NCI-H1436 (cell line): ENCODE data around the gene SLAMF7.

ENCODE experiments used
- DNase-seq: peaks from one replicate; lab custom pipeline; 2025; lab: John Stamatoyannopoulos, UW

The SLAMF7 gene

DNA sequence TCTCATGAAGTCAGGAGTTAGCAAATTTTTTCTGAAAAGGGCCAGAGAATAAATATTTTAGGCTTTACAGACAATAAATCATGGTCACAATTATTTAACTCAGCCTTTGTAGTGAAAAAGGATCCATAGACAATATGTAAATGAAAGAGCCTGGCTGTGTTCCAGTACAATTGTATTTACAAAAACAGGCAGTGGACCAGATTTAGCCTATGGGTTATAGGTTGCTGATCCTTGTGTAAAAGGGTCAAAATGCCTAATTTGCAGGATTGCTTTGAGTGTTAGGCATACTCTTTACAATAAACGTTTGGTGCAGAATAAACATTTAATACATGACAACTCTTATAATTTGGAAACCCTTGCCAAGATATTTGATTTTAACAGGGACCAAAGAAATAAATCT lies 6.5 kb downstream of the SLAMF7 start:
- DNase-seq, result no peak

DNA sequence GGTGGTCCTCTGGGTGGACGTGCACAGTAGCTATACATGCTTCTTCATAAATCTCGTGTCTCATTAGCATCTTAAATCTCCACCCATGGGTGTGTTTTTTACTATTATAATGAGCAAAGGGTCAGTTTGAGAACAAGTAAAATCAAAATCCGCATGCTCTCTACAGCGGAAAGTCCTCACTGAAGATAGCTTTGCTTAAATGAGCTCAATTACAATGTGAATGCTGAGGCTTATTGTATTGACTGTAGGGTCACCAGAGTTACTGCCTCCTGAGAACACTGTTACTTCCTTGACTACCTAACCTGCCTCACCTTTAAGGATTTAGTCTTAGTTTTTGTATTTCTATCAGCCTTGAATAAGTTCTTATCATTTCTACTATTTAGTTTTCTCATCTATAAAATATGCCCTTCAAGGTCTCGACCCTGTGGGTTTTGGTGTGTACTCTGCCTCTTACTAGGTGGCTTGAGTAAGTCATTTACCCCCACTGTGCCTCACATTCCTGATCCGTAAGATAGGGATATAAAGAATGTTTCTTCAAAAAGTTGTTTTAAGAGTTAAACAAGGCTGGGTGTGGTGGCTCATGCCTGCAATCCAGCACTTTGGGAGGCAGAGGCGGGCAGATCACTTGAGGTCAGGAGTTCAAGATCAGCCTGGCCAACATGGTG lies 7.9 kb downstream of the SLAMF7 start:
- no peak for DNase-seq

DNA sequence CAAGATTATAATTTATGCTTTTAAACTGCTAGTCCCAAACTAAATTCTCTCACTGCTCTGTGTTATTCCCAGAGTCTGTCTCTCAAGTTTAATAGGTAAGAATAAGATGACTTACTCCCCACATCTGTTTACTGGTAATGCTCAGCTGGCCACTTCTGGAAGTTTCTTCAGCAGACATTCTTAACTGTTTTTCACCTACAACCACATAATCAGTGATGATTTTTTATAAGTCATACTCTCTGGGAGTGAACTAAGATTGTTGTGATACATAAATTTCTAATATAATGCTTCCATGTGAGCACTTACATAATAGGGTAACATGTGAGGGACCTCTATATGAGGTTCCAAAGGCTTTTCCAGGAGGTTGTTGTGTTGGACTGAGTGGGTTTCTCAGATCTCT lies 8.7 kb downstream of the SLAMF7 start:
- DNase-seq, result no peak

DNA sequence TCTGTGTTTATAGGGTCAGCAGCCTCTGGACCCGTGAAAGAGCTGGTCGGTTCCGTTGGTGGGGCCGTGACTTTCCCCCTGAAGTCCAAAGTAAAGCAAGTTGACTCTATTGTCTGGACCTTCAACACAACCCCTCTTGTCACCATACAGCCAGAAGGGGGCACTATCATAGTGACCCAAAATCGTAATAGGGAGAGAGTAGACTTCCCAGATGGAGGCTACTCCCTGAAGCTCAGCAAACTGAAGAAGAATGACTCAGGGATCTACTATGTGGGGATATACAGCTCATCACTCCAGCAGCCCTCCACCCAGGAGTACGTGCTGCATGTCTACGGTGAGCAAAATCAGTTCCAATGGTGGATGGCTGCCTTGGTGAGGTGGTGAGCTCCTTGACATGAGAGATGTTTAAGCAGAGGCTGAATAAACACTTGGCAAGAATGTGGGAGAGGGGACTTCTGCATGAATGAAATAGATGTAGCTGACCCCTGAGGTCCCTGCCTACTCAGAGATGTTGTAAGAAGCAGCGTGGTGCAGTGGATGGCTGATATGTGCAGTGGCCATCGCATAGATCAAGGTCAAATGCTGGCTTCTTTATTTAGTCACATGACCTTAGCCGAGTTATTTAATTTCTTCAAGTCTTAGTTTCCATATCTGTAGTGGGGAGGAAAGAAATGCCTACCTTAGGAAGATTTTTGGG lies 9.3 kb downstream of the SLAMF7 start:
- DNase-seq, result no peak

DNA sequence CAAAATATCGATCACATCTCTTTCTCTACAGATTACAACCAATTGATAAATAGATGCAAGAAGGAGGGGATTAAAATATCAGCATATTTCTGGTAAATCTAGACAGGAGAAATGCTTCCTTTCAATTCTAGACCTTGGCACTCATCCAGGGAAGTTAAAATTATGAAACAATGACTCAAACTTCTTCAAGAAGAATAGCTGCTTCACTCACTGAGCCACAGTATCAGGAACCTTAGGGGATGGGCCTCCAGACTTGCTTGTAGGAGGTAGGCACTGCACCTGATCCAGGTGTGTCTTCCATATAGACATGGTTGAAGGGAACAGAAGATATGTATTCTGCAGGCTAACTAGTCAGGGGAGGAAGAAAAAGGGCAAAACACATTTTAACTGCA lies 9.8 kb downstream of the SLAMF7 start:
- DNase-seq, result no peak

DNA sequence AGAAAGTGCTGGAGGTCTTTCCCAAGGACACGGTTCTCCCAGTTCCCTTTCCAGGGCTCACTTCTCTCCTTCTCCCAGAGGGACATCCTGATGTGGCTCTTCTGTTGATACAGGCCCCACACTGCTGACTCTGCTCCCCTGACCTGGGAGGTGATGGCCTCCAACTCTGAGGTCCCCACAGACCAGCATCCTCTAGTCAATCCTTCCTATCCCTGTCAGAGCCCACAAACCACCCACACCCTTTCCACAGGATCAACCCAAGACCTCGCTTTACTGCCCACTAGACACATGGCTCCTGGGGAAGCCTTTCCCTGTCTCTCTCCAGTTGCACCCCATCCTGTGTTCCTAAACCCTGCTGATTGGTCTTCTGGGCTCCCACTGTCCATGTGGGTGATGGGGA lies 11.6 kb downstream of the SLAMF7 start:
- no peak for DNase-seq

DNA sequence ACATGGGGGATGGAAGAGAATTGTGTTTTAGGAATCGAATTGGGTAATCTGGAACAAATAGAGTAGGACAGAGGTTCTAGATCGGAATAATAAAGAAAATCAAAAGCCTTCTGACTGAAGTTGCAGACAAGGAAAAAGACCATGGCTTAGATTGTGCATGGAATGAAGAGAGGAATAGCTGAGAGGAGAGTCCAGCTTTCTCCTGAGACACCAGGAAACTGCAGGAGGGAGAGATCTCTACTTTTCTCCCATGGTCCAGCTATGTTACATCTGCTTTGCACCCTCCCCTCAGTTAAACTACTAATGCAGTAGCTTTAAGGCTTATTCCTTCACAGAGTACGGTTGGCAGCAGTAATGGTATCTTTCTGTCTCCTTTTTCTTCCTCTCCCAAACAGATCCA lies 13.4 kb downstream of the SLAMF7 start:
- no peak for DNase-seq

DNA sequence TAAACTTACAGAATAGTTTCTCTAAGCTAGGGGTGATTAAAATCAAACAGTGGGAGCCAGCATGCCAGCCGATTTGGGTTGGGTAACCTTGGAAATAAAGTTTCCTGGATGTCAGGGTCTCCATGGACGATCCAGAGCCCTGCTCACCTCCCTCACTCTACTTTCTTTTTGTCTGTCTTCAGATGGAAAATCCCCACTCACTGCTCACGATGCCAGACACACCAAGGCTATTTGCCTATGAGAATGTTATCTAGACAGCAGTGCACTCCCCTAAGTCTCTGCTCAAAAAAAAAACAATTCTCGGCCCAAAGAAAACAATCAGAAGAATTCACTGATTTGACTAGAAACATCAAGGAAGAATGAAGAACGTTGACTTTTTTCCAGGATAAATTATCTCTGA lies 13.9 kb downstream of the SLAMF7 start:
- DNase-seq, result no peak

DNA sequence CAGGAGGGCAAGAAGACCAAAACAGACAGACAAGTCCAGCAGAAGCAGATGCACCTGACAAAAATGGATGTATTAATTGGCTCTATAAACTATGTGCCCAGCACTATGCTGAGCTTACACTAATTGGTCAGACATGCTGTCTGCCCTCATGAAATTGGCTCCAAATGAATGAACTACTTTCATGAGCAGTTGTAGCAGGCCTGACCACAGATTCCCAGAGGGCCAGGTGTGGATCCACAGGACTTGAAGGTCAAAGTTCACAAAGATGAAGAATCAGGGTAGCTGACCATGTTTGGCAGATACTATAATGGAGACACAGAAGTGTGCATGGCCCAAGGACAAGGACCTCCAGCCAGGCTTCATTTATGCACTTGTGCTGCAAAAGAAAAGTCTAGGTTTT lies 14.5 kb downstream of the SLAMF7 start:
- DNase-seq, result no peak

DNA sequence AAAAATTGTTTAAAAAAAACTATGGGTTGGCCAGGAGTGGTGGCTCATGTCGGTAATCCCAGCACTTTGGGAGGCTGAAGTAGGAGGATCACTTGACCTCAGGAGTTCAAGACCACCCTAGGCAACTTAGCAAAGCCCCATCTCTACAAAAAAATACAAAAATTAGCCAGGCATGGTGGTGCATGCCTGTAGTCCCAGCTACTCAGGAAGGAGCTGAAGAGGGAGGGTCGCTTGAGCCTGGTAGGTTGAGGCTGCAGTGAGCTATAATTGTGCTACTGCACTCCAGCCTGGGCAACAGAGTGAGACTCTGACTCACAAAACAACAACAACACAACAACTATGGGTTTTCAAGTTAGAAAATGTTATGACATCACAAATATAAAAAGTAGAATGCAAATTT lies 16.4 kb downstream of the SLAMF7 start:
- no peak for DNase-seq

DNA sequence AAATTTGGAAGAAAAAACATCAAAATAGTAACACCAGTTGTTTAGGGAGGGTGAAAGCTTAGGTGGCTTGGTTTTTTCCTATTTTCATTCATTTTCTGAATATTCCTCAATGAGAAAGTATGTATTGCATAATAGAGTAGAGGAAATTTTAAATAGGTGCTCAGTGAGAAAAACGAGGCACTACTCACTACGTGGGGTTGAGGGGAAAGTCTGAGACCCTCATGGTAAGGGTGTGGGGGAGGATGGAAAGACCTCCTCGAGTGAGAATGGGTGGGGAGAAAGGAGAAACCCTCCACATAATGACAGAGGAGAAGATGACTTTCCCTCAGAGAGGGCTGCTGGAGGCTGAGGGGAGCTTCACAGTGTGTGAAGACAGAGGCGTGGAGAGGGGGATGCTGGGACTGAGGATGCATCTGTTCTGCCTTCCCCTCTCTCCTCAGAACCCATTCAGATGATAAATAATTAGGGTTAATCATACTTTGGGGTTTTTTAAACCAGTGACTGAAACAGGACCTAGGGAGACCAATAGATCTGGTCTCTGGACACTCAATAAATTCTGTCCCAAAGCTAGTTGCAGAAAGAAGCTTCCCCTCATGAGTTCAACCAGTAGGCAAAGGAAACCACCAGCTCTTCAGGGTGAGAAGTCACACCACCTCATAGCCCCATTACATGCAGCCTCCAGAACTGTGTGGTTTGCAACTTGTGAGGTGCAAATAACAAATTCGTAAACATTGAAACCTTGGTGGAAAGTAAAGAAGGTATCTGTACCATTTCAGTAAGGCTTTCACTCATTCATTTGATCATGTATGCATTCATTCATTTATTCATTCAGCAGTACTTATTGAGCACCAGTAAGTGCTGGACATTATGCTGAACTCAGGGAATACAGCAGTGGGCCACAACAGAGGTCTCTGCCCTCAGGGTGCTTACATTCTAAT lies 17.1 kb downstream of the SLAMF7 start:
- DNase-seq, result no peak

DNA sequence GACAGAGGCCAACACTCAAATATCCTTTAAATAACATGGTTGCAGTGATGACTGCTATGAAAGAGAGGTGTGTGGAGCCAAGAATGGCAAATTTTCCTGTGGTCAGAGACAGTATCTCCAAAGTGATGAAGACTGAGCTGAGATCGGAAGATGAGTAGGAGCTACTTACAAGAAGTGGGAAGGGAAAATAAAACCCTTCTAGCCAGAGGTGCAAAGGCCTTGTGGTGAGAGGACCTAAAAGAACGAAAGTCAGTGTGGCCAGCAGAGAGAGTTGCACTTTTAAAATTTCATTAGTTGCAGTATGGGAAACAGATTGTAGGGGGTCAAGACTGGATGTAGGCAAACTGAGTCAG lies 17.8 kb downstream of the SLAMF7 start:
- DNase-seq, result no peak

DNA sequence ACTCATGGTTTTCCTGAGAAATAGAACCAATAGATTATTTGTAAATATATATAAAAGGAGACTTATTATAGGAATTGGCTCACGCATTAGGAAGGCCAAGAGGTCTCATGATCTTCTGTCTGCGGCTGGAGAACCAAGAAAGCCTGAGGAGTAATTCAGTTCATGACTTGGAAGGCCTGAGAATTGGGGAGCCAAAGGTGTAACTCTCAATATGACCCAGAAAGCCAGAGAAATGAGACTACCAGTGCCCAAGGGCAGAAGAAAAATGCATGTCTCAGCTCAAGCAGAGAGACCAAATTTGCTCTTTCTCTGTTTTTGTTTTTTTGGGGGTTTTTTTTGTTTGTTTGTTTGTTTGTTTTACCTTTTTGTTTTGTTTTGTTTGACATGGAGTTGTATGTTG lies 19.5 kb downstream of the SLAMF7 start:
- no peak for DNase-seq

DNA sequence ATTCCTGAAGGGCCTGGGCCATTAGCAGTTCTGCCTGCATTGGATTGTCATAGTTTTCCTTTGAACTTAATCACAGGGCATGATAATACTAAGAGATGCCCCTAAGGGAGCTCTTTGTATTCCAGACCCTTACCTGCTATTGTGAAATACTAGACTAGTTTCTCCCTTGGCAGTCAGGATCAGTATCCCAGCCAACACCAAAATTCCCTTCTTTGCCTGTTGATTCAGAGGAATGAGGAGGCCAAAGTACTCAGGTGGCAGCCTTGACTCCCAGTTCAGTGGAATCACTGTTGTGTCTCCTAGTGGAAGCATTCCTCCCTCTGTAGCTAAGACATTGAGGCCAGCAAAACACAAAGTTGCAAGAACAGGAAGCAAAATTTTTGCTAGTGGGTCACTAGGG lies 20.7 kb downstream of the SLAMF7 start:
- DNase-seq, result no peak

DNA sequence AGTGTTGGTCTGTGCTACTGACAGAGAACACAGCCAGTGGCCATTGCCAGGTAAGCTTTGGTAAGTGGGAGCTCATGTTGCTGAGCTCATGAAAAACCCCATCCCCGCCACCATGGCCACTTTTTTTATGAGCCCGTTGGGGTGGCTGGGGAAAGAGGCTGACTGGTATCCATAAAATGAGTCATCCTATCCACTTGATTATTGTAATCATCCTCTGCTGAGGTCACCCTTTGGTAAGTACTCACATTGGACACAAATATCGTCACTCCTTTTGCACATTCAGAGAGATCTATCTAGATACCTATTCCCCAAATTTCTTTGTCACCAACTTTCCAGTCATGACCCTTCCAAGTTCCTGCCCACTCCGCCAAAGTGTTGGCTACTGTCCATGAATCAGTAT lies 22.0 kb downstream of the SLAMF7 start:
- DNase-seq, result no peak

DNA sequence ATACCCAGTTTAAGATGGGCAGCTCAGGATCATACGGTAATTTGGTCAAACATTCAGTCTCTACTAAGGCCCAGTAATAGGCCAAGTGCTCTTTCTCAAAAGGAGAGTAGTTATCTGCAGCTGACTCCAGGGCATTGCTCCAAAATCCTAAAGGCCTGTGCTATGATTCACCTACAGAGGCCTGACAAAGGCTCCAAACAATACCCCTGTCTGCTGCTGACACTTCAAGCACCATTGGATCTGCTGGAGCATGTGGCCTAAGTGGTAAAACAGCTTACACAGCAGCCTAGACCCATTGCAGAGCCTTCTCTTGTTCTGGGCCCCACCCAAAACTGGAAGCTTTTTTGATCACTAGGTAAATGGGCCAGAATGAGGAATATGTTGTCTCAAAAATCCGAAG lies 22.8 kb downstream of the SLAMF7 start:
- no peak for DNase-seq

DNA sequence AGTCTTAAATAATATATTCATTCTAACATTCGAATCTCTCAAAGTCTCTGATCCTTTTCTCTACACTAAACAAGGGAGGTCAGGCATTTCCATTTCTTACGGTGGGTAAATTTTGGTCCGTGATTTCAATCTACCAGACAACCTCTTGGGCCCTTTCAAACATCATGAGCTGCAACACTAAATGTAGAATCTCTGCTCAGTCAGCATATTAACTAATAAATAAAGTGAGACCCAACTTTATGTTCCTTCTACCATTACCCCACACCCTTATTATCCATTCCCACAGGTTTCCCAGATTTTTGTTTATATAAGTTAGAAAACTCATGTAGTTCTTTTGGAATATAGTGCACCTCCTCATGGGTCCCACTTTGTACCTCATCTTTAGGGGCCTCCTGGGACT lies 24.9 kb downstream of the SLAMF7 start:
- DNase-seq, result no peak

DNA sequence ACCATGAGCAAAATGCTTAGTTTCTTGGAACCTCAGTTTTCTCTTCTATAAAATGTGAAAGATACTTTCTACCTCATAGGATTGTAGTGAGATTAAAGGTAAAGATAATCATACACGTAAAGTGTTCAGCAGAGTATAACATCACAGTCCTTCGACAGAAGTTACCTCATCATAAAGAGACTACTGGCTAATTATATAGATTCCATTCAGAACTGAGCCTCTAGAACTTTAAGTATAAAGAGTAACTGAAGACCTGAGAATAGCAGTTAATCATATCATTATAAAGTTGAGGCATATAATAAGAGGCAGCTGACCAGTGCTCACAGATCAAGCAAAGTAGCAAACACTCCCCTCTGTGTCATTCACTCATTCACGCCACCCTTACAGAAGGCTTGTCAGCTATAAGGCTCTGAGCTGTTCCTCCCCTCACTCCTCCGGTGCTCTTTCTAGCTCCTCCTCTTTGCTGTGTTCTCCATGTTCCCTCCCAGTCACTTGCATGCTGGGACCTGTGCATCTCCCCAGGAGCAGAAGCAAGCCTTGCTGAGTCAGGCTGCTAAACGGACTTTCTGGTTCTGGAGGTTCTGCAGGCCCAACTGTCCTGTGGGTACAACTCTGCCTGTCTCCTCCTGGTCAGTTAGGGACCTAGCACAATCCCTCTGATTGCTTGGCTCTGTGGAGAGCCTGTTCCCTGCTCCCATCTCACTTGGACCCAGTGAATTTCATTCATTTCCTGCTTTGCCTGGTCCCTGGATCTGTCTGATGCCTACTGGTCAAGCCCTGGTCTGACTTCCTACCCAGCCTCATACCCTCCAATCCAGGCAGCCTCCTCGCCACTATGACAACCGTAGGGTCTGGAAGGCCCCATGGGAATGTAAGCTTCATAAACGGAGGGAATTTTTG lies 28.6 kb downstream of the SLAMF7 start:
- no peak for DNase-seq

DNA sequence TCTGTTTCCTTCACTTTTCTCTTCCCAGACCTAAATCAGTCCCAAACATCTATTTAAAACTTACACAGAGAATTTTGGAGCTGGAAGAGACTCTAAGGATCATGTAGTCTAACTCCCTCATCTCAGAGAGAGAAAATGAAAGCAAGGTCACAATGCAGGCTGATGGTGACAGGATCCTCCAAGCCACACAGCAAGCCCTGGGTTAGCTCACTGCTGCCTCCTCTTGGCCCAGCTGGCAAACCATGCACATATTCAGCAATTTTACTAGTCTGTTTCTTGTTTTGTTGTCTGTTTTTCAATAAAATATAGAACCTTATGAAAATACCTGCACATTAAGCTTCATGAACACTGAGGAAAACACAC lies 29.2 kb downstream of the SLAMF7 start:
- no peak for DNase-seq

DNA sequence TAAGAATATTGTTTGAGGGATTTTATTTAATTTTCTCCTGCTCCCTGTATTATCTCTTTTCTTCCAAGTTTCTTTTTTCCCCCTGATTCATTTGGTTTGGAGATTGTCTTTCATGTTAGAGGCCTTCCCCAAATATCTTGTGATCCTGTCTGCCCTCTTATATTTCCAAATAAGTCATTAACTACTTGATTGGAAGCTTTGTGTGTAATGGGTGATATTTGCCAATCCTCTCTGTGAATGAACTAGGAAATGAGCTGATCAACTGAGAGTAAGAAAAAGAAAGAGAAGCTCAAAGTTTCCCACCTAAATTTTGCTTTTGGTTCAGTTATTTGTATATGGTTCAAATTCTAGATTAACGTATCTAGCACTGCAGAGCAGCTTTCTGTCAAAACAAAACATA lies 33.3 kb downstream of the SLAMF7 start:
- no peak for DNase-seq

DNA sequence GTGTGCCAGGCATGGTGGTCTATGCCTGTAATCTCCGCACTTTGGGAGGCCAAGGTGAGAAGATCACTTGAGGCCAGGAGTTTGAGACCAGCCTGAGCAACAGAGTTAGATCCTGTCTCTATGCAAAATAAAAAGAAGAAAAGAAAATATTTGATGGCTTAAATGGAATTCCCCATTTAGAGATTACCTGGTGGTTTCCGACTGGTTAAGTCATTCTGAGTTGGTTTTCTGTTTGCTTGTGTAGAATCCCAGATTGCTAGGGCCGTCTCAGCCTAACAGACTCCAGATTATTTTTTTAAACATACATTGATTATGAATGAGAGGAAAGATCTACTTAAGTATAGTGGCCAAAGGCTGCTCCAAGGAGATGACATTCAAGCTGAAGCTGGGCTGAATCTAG lies 34.0 kb downstream of the SLAMF7 start:
- no peak for DNase-seq
